HPDE6-E6E7 (cell line): ENCODE measurements around the gene TTC1.
"Not testable (repeated sequence)": the region's sequence is repeated elsewhere in the genome, so short reads cannot be mapped to it uniquely, and the experiment has no call there.

Experiments
- DNase-seq: peaks from one replicate; pipeline ENCODE4 v3.0.0; 2011; ENCODE audit warnings: missing footprints; ENCODE audit errors: extremely low spot score

The TTC1 gene

GRCh38 chr5:160008877-160009590 lies at the start of gene TTC1:
TSS of gene TTC1 (plus strand) at chr5:160009139. CDS start at chr5:160010529, 1,390 bp downstream.
- peak; percentile 97 for DNase-seq

GRCh38 chr5:159961176-159962160 lies 47.5 kb upstream of the TTC1 start:
- DNase-seq = no peak

GRCh38 chr5:159962214-159962613 lies 46.7 kb upstream of the TTC1 start:
- DNase-seq = no peak

- DNase-seq = no peak
Observed at GRCh38 chr5:159963935-159964334, 45.0 kb upstream of the TTC1 start.

GRCh38 chr5:159965031-159965837 lies 43.7 kb upstream of the TTC1 start:
- peak; percentile 54 for DNase-seq

GRCh38 chr5:159965838-159966128 lies 43.2 kb upstream of the TTC1 start:
- not testable (repeated sequence) for DNase-seq

- DNase-seq = no peak
Observed at GRCh38 chr5:159969966-159970365, 39.0 kb upstream of the TTC1 start.

- no peak for DNase-seq
Observed at GRCh38 chr5:159971038-159971437, 37.9 kb upstream of the TTC1 start.

GRCh38 chr5:159971514-159971913 lies 37.4 kb upstream of the TTC1 start:
- no peak for DNase-seq

GRCh38 chr5:159971931-159972461 lies 36.9 kb upstream of the TTC1 start:
- no peak for DNase-seq

GRCh38 chr5:159972538-159973362 lies 36.2 kb upstream of the TTC1 start:
- DNase-seq = no peak

- peak; percentile 21 for DNase-seq
Observed at GRCh38 chr5:159975462-159976019, 33.4 kb upstream of the TTC1 start.

GRCh38 chr5:159976921-159977320 lies 32.0 kb upstream of the TTC1 start:
- no peak for DNase-seq

- DNase-seq = no peak
Observed at GRCh38 chr5:159978358-159978757, 30.6 kb upstream of the TTC1 start.

GRCh38 chr5:159982421-159983173 lies 26.3 kb upstream of the TTC1 start:
- DNase-seq = peak; percentile 60

GRCh38 chr5:159987031-159987674 lies 21.8 kb upstream of the TTC1 start:
- DNase-seq = peak; percentile 79

GRCh38 chr5:159990506-159990905 lies 18.4 kb upstream of the TTC1 start:
- no peak for DNase-seq

GRCh38 chr5:159992566-159992965 lies 16.4 kb upstream of the TTC1 start:
- DNase-seq = no peak

GRCh38 chr5:159993194-159993593 lies 15.7 kb upstream of the TTC1 start:
- DNase-seq = no peak
